ENCODE measurements around the gene SERPINB6.
"Not testable (repeated sequence)": the region's sequence is repeated elsewhere in the genome, so short reads cannot be mapped to it uniquely, and the experiment has no call there.

Gene SERPINB6

GRCh38 chr6:2971420-2972218, at the start of gene SERPINB6:
TSS of gene SERPINB6 (minus strand) at chr6:2971567. CDS start at chr6:2959332, 12,235 bp downstream.
- DNase-seq (ENCODE audit: low read depth in 3 of 3, low spot score in 1 of 3): no peak

GRCh38 chr6:3019749-3020320, 48.5 kb upstream of the SERPINB6 start:
- no peak for DNase-seq (ENCODE audit: low read depth in 3 of 3, low spot score in 1 of 3)

GRCh38 chr6:3019065-3019464, 47.7 kb upstream of the SERPINB6 start:
- DNase-seq (ENCODE audit: low read depth in 3 of 3, low spot score in 1 of 3): no peak

- no peak for DNase-seq (ENCODE audit: low read depth in 3 of 3, low spot score in 1 of 3)
These were observed 45.9 kb upstream of the SERPINB6 start for GRCh38 chr6:3017304-3017703.

- no peak for DNase-seq (ENCODE audit: low read depth in 3 of 3, low spot score in 1 of 3)
These were observed 45.3 kb upstream of the SERPINB6 start for GRCh38 chr6:3016473-3017280.

GRCh38 chr6:3015144-3015543, 43.8 kb upstream of the SERPINB6 start:
- DNase-seq (ENCODE audit: low read depth in 3 of 3, low spot score in 1 of 3): no peak

- no peak for DNase-seq (ENCODE audit: low read depth in 3 of 3, low spot score in 1 of 3)
These were observed 43.3 kb upstream of the SERPINB6 start for GRCh38 chr6:3014675-3015066.

GRCh38 chr6:3013901-3014674, 42.7 kb upstream of the SERPINB6 start:
- no peak for DNase-seq (ENCODE audit: low read depth in 3 of 3, low spot score in 1 of 3)

GRCh38 chr6:3013486-3013885, 42.1 kb upstream of the SERPINB6 start:
- DNase-seq (ENCODE audit: low read depth in 3 of 3, low spot score in 1 of 3): no peak

- DNase-seq (ENCODE audit: low read depth in 3 of 3, low spot score in 1 of 3): no peak
These were observed 40.2 kb upstream of the SERPINB6 start for GRCh38 chr6:3011592-3011991.

GRCh38 chr6:3011158-3011557, 39.8 kb upstream of the SERPINB6 start:
- no peak for DNase-seq (ENCODE audit: low read depth in 3 of 3, low spot score in 1 of 3)

- no peak for DNase-seq (ENCODE audit: low read depth in 3 of 3, low spot score in 1 of 3)
These were observed 38.6 kb upstream of the SERPINB6 start for GRCh38 chr6:3009930-3010329.

- DNase-seq (ENCODE audit: low read depth in 3 of 3, low spot score in 1 of 3): not testable (repeated sequence)
These were observed 37.4 kb upstream of the SERPINB6 start for GRCh38 chr6:3008712-3009265.

- no peak for DNase-seq (ENCODE audit: low read depth in 3 of 3, low spot score in 1 of 3)
These were observed 36.2 kb upstream of the SERPINB6 start for GRCh38 chr6:3007571-3007970.

- DNase-seq (ENCODE audit: low read depth in 3 of 3, low spot score in 1 of 3): no peak
These were observed 35.1 kb upstream of the SERPINB6 start for GRCh38 chr6:3006476-3006875.

GRCh38 chr6:3005874-3006273, 34.5 kb upstream of the SERPINB6 start:
- no peak for DNase-seq (ENCODE audit: low read depth in 3 of 3, low spot score in 1 of 3)

GRCh38 chr6:3005077-3005476, 33.7 kb upstream of the SERPINB6 start:
- no peak for DNase-seq (ENCODE audit: low read depth in 3 of 3, low spot score in 1 of 3)

GRCh38 chr6:3003226-3003625, 31.9 kb upstream of the SERPINB6 start:
- DNase-seq (ENCODE audit: low read depth in 3 of 3, low spot score in 1 of 3): not testable (repeated sequence)

- DNase-seq (ENCODE audit: low read depth in 3 of 3, low spot score in 1 of 3): no peak
These were observed 30.5 kb upstream of the SERPINB6 start for GRCh38 chr6:3001773-3002293.

GRCh38 chr6:3001146-3001772, 29.9 kb upstream of the SERPINB6 start:
- no peak for DNase-seq (ENCODE audit: low read depth in 3 of 3, low spot score in 1 of 3)
